Hepatocyte (in vitro differentiated cells): ENCODE data around the gene RAB3C. TPM values are rescaled to one million over a fixed set of nuclear protein-coding genes. Genes with fewer than 3 reads are reported as not detected.

Experiments
- DNase-seq: peaks from one replicate; pipeline ENCODE4 v3.0.0-alpha.2; 2016; ENCODE audit warnings: low spot score
- H2AFZ ChIP-seq: fragments of 200-600 bp; sonication (generic); 2 replicates; pipeline ENCODE4 v1.6.0; 2016; ENCODE audit warnings: antibody characterized with exemption, mild to moderate bottlenecking
- H3K27ac ChIP-seq: fragments of 200-600 bp; sonication (generic); 2 replicates; pipeline ENCODE4 v1.5.1; 2016; ENCODE audit warnings: mild to moderate bottlenecking
- H3K27me3 ChIP-seq: fragments of 200-600 bp; sonication (generic); 2 replicates; pipeline ENCODE4 v1.6.1; 2016
- H3K36me3 ChIP-seq: fragments of 200-600 bp; sonication (generic); replicated peaks from 2 replicates; pipeline ENCODE4 v1.5.1; 2016; ENCODE audit warnings: low read depth; ENCODE audit not compliant: insufficient read depth
- H3K4me1 ChIP-seq: fragments of 200-600 bp; sonication (generic); 2 replicates; pipeline ENCODE4 v1.5.1; 2016; ENCODE audit warnings: mild to moderate bottlenecking, moderate library complexity; ENCODE audit not compliant: insufficient read depth
- H3K4me2 ChIP-seq: fragments of 200-600 bp; sonication (generic); 2 replicates; pipeline ENCODE4 v1.6.0; 2016
- H3K4me3 ChIP-seq: fragments of 200-600 bp; sonication (generic); 2 replicates; pipeline ENCODE4 v1.5.1; 2016; ENCODE audit warnings: mild to moderate bottlenecking
- H3K79me2 ChIP-seq: fragments of 200-600 bp; sonication (generic); 2 replicates; pipeline ENCODE4 v1.6.0; 2017; ENCODE audit warnings: mild to moderate bottlenecking
- H3K9me2 ChIP-seq: fragments of 200-600 bp; sonication (generic); replicated peaks from 2 replicates; pipeline ENCODE4 v1.6.0; 2017; ENCODE audit warnings: mild to moderate bottlenecking; ENCODE audit not compliant: insufficient read depth
- H3K9me3 ChIP-seq: fragments of 200-600 bp; sonication (generic); 2 replicates; pipeline ENCODE4 v1.5.1; 2016; ENCODE audit warnings: low read depth, mild to moderate bottlenecking
- H4K20me1 ChIP-seq: fragments of 200-600 bp; sonication (generic); 2 replicates; pipeline ENCODE4 v1.6.0; 2016; ENCODE audit warnings: mild to moderate bottlenecking; ENCODE audit not compliant: insufficient read depth, poor library complexity, severe bottlenecking
- EZH2 ChIP-seq: fragments of 200-600 bp; sonication (generic); IDR thresholded peaks from 2 replicates; pipeline ENCODE4 v1.6.1; 2016; ENCODE audit warnings: antibody characterized with exemption, mild to moderate bottlenecking, borderline replicate concordance
- EZH2phosphoT487 ChIP-seq: fragments of 200-600 bp; sonication (generic); IDR thresholded peaks from one replicate; pipeline ENCODE4 v1.6.1; 2018; ENCODE audit warnings: antibody characterized with exemption, mild to moderate bottlenecking, low read depth, moderate library complexity; ENCODE audit not compliant: unreplicated experiment, severe bottlenecking
- WGBS: methylation state at CpG from one replicate; pipeline ENCODE4 v1.1.6; 2016; ENCODE audit warnings: low lambda C conversion rate; ENCODE audit errors: missing lambda C conversion rate; 5-methylcytosine and 5-hydroxymethylcytosine counted together
- polyA plus RNA-seq: library from polyadenylated mRNA; unstranded; fragments of >200 nt; fragmentation: Nextera tagmentation; extraction: Ambion mirVana; gene quantifications from 2 replicates; pipeline ENCODE4 v1.2.1, GENCODE V29; 2016
- total RNA-seq: library from RNA; depleted of rRNA; stranded (reverse); fragments of >200 nt; gene quantifications from 2 replicates; pipeline ENCODE4 v1.2.3, GENCODE V29; 2014
- TF ChIP-seq, protein P1 (sequence below): fragments of 200-600 bp; sonication (generic); IDR thresholded peaks from 2 replicates; pipeline ENCODE4 v1.5.1; 2016; ENCODE audit warnings: antibody characterized with exemption, mild to moderate bottlenecking; ENCODE audit not compliant: poor library complexity

The RAB3C gene
- total and polyA plus RNA-seq, 2 experiments from 2014 or later, result 5.2 to 6.4 TPM

GRCh38 chr5:58804291-58804690 is 221.4 kb downstream of the RAB3C start:
- H3K9me2 ChIP-seq, result no peaks in the 10 kb centered on the region
- H2AFZ ChIP-seq, result no peak overlapping the region

GRCh38 chr5:58810086-58810485 is 227.2 kb downstream of the RAB3C start:
- no peaks in the 10 kb centered on the region for H3K79me2 ChIP-seq
- H2AFZ ChIP-seq, result peak overlapping the region; percentile 24
- TF ChIP-seq EZH2 (no peak), EZH2phosphoT487 (no peak)
- TF ChIP-seq, protein P1, sequence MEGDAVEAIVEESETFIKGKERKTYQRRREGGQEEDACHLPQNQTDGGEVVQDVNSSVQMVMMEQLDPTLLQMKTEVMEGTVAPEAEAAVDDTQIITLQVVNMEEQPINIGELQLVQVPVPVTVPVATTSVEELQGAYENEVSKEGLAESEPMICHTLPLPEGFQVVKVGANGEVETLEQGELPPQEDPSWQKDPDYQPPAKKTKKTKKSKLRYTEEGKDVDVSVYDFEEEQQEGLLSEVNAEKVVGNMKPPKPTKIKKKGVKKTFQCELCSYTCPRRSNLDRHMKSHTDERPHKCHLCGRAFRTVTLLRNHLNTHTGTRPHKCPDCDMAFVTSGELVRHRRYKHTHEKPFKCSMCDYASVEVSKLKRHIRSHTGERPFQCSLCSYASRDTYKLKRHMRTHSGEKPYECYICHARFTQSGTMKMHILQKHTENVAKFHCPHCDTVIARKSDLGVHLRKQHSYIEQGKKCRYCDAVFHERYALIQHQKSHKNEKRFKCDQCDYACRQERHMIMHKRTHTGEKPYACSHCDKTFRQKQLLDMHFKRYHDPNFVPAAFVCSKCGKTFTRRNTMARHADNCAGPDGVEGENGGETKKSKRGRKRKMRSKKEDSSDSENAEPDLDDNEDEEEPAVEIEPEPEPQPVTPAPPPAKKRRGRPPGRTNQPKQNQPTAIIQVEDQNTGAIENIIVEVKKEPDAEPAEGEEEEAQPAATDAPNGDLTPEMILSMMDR, result no peak
- H3K36me3 ChIP-seq, result no peaks in the 10 kb centered on the region
- no peak for DNase-seq
- no peak overlapping the region for H3K4me2 ChIP-seq
- H3K4me1 ChIP-seq, result no peaks in the 10 kb centered on the region
- no peak overlapping the region for H3K27ac ChIP-seq
- no peak overlapping the region for H3K4me3 ChIP-seq
- no peaks in the 10 kb centered on the region for H3K27me3 ChIP-seq
- no peaks in the 10 kb centered on the region for H3K9me2 ChIP-seq
- 29% methylated on average over 1 of the region's 1 CpG for WGBS
- no peaks in the 10 kb centered on the region for H3K9me3 ChIP-seq
- H4K20me1 ChIP-seq, result no peaks in the 10 kb centered on the region

More at GRCh38 chr5:58804291-58804690, 221.4 kb downstream of the RAB3C start:
- H3K4me1 ChIP-seq, result no peaks in the 10 kb centered on the region
- DNase-seq, result no peak
- H3K4me2 ChIP-seq, result no peak overlapping the region
- no peaks in the 10 kb centered on the region for H4K20me1 ChIP-seq
- TF ChIP-seq EZH2phosphoT487 (no peak), EZH2 (no peak)
- TF ChIP-seq, protein P1, result no peak
- no peaks in the 10 kb centered on the region for H3K9me3 ChIP-seq
- H3K36me3 ChIP-seq, result no peaks in the 10 kb centered on the region
- no peak overlapping the region for H3K27ac ChIP-seq
- H3K4me3 ChIP-seq, result no peak overlapping the region
- no peaks in the 10 kb centered on the region for H3K79me2 ChIP-seq
- no peaks in the 10 kb centered on the region for H3K27me3 ChIP-seq

- 95% methylated on average over 3 of the region's 3 CpGs for WGBS
- no peaks in the 10 kb centered on the region for H3K36me3 ChIP-seq
- H3K9me2 ChIP-seq, result no peaks in the 10 kb centered on the region
- H3K4me2 ChIP-seq, result no peak overlapping the region
- no peak overlapping the region for H2AFZ ChIP-seq
- no peaks in the 10 kb centered on the region for H3K79me2 ChIP-seq
- no peak overlapping the region for H3K4me3 ChIP-seq
- no peaks in the 10 kb centered on the region for H3K27me3 ChIP-seq
- TF ChIP-seq, protein P1, result no peak
- no peak for TF ChIP-seq EZH2
- DNase-seq, result no peak
- H3K9me3 ChIP-seq, result no peaks in the 10 kb centered on the region
- no peak overlapping the region for H3K27ac ChIP-seq
- H4K20me1 ChIP-seq, result no peaks in the 10 kb centered on the region
- no peaks in the 10 kb centered on the region for H3K4me1 ChIP-seq
These were observed 231.0 kb downstream of the RAB3C start for GRCh38 chr5:58813855-58814254.

DNA sequence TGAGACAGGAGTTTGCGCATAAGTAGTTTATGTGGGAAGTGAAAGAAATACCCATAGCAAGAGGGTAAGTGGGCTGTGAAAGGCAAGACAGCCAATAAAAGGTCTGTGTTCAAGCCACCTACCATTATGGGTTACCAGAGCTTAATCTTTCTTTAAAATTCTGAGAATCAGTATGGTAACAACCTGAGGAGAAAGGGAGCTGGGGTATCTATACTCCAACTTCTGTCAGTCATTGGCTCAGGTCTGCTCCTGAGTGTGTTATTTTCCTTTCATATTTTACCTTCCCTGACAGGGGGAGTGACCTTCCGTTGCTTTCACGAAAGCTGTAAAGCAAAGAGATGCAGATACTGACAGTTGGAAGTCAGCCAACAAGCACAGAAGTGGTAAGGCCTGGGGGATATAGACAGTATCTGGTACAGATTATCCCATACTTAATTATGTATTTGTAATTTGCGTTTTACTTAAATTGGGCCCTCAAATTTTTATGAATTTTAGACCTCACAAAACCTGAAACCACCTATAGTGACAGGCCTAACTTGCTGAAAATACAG is 233.4 kb downstream of the RAB3C start:
- no peak for DNase-seq
- Histone ChIP-seq H3K27me3 (no peaks in the 10 kb centered on the region), H3K27ac (no peak overlapping the region), H3K9me3 (no peaks in the 10 kb centered on the region), H3K4me1 (no peaks in the 10 kb centered on the region), H3K36me3 (no peaks in the 10 kb centered on the region), H3K9me2 (no peaks in the 10 kb centered on the region), H3K79me2 (no peaks in the 10 kb centered on the region), H3K4me2 (no peak overlapping the region), H4K20me1 (no peaks in the 10 kb centered on the region), H2AFZ (no peak overlapping the region), H3K4me3 (no peak overlapping the region)
- WGBS, result 59% methylated on average over 4 of the region's 4 CpGs
- no peak for TF ChIP-seq EZH2phosphoT487
- TF ChIP-seq, protein P1, result no peak
- TF ChIP-seq EZH2, result no peak
